Stomach (tissue), 4 donors: ENCODE results near the gene GJD2.

Experiments
- CTCF ChIP-seq, 7 experiments: fragments of 450-650 bp in 4 of 7; fragments of 200-600 bp in 3 of 7; sonication (generic) in 3 of 7; IDR thresholded peaks; one replicate each; pipeline ENCODE4 v1.5.1; 2016 to 2019; ENCODE audit warnings: antibody characterized with exemption in 7 of 7, control low read depth in 2 of 7, mild to moderate bottlenecking in 1 of 7
- EP300 ChIP-seq: sonication (generic); formaldehyde crosslinking; IDR thresholded peaks from one replicate; pipeline ENCODE4 v1.6.1; 2017; ENCODE audit warnings: antibody characterized with exemption
- POLR2A ChIP-seq, 4 donors: fragments of 450-650 bp; IDR thresholded peaks; one replicate each; pipeline ENCODE4 v1.6.1; 2016; ENCODE audit warnings: antibody characterized with exemption in 4 of 4, control low read depth in 2 of 4, mild to moderate bottlenecking in 1 of 4, moderate library complexity in 1 of 4
- POLR2AphosphoS5 ChIP-seq, 3 donors: sonication (generic); formaldehyde crosslinking; IDR thresholded peaks; one replicate each; pipeline ENCODE4 v1.6.1; 2016; ENCODE audit warnings: antibody characterized with exemption in 3 of 3

- TF ChIP-seq CTCF (IDR thresholded peaks at IDR 0.05) (no peak), EP300 (no peak), POLR2A (IDR thresholded peaks at IDR 0.05) (no peak), POLR2AphosphoS5 (IDR thresholded peaks at IDR 0.05) (no peak)
These were observed 20.5 kb downstream of the GJD2 start for GRCh38 chr15:34734303-34734702.
